ENCODE results near the gene TAGLN. TPM values are rescaled to one million over a fixed set of nuclear protein-coding genes. Genes with fewer than 3 reads are reported as not detected.

The TAGLN gene
- polyA plus RNA-seq, 2 of the 4 experiments (the other 2 are of a cell fraction) = 43.2 to 287 TPM

DNA sequence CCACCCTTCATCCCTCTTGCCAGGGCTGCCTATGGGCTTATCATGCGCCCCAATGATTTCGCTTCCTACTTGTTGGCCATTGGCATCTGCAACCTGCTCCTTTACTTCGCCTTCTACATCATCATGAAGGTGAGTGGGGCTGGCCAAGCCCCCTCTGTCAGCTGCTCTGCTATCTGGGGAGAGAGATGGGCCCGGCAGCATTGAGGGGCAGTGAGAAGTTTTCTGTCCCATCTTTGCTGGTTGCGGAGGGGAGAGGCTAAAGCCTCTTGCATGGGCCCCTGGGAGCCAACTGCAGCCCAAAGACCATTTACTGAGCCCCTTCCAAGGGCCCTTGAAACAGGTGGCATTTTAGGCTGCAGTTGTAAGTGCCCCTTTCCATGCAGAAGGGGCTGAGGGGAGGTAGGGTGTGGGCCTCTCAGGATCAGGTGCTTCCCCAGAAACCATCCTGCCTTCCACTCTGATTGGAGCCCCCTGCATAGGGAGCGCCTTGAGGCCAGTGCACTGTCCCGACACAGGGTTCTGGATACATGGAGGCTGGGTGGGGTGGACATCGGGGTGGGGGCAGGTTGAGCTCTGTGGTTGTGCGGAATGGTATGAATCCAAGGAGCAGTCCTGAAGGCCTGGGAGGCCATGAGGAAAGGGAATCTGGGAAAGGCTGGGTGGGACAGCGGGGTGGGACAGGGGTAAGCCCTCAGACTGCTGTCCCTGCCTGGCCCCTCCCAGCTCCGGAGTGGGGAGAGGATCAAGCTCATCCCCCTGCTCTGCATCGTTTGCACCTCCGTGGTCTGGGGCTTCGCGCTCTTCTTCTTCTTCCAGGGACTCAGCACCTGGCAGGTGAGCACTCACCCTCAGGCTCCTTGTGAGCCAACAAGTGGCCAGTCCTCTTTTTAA lies 5.8 kb upstream of the TAGLN start:
- ChIA-PET CTCF (interaction anchor here (0.6 to 2.2 kb wide), 4 partner anchors 8 to 33 kb away, joined by 3 to 9 read pairs (median 7); no protein-coding TSS in a partner anchor), POLR2A (no interaction called here)
- TF ChIP-seq CHD2 (IDR thresholded peaks at IDR 0.05; ENCODE audit: low read length, partially characterized antibody) = no peak
- no peak for TF ChIP-seq RCOR1 (IDR thresholded peaks at IDR 0.05; ENCODE audit: low read depth, low read length)
- TF ChIP-seq, protein P1, sequence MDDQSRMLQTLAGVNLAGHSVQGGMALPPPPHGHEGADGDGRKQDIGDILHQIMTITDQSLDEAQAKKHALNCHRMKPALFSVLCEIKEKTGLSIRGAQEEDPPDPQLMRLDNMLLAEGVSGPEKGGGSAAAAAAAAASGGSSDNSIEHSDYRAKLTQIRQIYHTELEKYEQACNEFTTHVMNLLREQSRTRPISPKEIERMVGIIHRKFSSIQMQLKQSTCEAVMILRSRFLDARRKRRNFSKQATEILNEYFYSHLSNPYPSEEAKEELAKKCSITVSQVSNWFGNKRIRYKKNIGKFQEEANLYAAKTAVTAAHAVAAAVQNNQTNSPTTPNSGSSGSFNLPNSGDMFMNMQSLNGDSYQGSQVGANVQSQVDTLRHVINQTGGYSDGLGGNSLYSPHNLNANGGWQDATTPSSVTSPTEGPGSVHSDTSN (IDR thresholded peaks at IDR 0.05) = no peak
- no peak for TF ChIP-seq SMC3 (IDR thresholded peaks at IDR 0.05)
- no peak for DNase-seq (ENCODE audit: low read depth in 1 of 2, low spot score in 1 of 2)
- no peak for FAIRE-seq
- Histone ChIP-seq H3K4me1 (peaks cover 6% of the 10 kb centered on the region), H3K4me2 (no peak overlapping the region), H3K9me3 (no peaks in the 10 kb centered on the region), H3K4me3 (no peak overlapping the region), H3K27ac (no peak overlapping the region)
- WGBS (ENCODE audit: missing lambda C conversion rate) = 87% methylated on average over 11 of the region's 15 CpGs
- no peak for ATAC-seq

DNA sequence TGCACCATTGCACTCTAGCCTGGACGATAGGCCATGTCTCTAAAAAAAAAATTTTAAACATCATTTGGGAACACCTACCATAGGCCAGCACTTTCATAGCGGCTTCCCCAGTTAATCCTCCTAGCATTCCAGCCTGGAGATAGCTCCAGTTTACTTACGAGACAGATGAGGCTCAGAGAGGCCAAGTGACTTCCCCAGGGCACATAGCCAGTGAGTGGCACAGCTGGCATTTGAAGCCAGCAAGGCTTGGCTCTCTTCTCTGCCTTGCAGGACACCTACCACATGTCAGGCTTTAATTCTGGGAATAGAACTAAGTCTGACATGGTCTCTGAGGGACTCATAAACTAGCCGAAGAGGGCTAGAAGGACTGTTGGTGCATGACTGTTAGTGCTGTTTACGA lies 4.9 kb upstream of the TAGLN start:
- TF ChIP-seq RARB (CRISPR knock-in tag; IDR thresholded peaks at IDR 0.05) = no peak
- TF ChIP-seq CHD2 (IDR thresholded peaks at IDR 0.05; ENCODE audit: low read length, partially characterized antibody) = no peak
- TF ChIP-seq, protein P2, sequence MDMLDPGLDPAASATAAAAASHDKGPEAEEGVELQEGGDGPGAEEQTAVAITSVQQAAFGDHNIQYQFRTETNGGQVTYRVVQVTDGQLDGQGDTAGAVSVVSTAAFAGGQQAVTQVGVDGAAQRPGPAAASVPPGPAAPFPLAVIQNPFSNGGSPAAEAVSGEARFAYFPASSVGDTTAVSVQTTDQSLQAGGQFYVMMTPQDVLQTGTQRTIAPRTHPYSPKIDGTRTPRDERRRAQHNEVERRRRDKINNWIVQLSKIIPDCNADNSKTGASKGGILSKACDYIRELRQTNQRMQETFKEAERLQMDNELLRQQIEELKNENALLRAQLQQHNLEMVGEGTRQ (IDR thresholded peaks at IDR 0.05) = no peak
- TF ChIP-seq POLR2A (IDR thresholded peaks at IDR 0.05; ENCODE audit: low read length) = no peak
- TF ChIP-seq ZFP36 (IDR thresholded peaks at IDR 0.05; ENCODE audit: borderline replicate concordance, partially characterized antibody) = no peak
- TF ChIP-seq SREBF2 (IDR thresholded peaks at IDR 0.05) = no peak
- TF ChIP-seq ZC3H11A (IDR thresholded peaks at IDR 0.05) = no peak
- TF ChIP-seq HDAC2 (IDR thresholded peaks at IDR 0.05) = no peak
- no peak for TF ChIP-seq HOXA7 (CRISPR knock-in tag; IDR thresholded peaks at IDR 0.05)
- TF ChIP-seq, protein P3, sequence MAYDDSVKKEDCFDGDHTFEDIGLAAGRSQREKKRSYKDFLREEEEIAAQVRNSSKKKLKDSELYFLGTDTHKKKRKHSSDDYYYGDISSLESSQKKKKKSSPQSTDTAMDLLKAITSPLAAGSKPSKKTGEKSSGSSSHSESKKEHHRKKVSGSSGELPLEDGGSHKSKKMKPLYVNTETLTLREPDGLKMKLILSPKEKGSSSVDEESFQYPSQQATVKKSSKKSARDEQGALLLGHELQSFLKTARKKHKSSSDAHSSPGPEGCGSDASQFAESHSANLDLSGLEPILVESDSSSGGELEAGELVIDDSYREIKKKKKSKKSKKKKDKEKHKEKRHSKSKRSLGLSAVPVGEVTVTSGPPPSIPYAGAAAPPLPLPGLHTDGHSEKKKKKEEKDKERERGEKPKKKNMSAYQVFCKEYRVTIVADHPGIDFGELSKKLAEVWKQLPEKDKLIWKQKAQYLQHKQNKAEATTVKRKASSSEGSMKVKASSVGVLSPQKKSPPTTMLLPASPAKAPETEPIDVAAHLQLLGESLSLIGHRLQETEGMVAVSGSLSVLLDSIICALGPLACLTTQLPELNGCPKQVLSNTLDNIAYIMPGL (CRISPR knock-in tag; IDR thresholded peaks at IDR 0.05; ENCODE audit: borderline replicate concordance) = no peak
- TF ChIP-seq EHMT2 (IDR thresholded peaks at IDR 0.05; ENCODE audit: low read depth) = no peak
- TF ChIP-seq ZNF302 (CRISPR knock-in tag; IDR thresholded peaks at IDR 0.05) = no peak
- CTCF ChIA-PET = interaction anchor here (0.6 to 2.2 kb wide), 3 partner anchors 9 to 32 kb away, joined by 6 to 9 read pairs (median 8); no protein-coding TSS in a partner anchor
- POLR2A ChIA-PET = no interaction called here
- Histone ChIP-seq H3K4me2 (no peak overlapping the region), H3K4me3 (no peak overlapping the region), H3K9me3 (no peaks in the 10 kb centered on the region), H3K27ac (no peak overlapping the region), H3K4me1 (peaks cover 15% of the 10 kb centered on the region)
- FAIRE-seq (no peak), DNase-seq (ENCODE audit: low read depth in 1 of 2, low spot score in 1 of 2) (no peak), ATAC-seq (no peak)
- 78% methylated on average over 5 of the region's 5 CpGs for WGBS (ENCODE audit: missing lambda C conversion rate)

DNA sequence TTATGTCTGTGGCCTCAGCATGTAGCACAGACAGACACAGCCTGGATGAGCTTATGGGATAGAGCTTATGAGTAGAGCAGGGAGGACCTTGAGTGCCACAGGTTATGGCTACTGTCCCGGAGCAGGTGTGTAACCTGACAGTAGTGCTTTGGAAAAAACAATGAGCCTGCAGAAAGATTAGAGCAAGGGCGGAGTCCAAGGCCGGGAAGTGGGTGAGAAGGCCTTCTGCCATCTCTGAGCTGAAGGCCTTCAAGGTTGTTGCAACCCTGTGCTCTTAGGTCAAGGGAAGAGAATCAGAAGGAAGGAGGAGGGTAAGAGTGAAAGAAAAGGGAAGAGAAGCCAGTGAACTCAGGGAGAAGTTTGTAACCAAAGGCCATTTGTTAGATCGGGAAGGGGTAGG lies 3.9 kb upstream of the TAGLN start:
- 86% methylated on average over 4 of the region's 4 CpGs for WGBS (ENCODE audit: missing lambda C conversion rate)
- DNase-seq (ENCODE audit: low read depth in 1 of 2, low spot score in 1 of 2) (no peak), ATAC-seq (no peak), FAIRE-seq (no peak)
- no peak overlapping the region for H3K4me3 ChIP-seq
- POLR2A ChIA-PET = no interaction called here
- H3K4me1 ChIP-seq = peaks cover 21% of the 10 kb centered on the region
- CTCF ChIA-PET = interaction anchor here (1.1 to 2.2 kb wide), 3 partner anchors 12 to 31 kb away, joined by 3 to 9 read pairs (median 8); no protein-coding TSS in a partner anchor
- H3K4me2 ChIP-seq = no peak overlapping the region
- no peak for TF ChIP-seq ZNF302 (CRISPR knock-in tag; IDR thresholded peaks at IDR 0.05)
- no peak for TF ChIP-seq TFCP2L1 (CRISPR knock-in tag; IDR thresholded peaks at IDR 0.05)
- no peak for TF ChIP-seq FOSL2 (IDR thresholded peaks at IDR 0.05)
- TF ChIP-seq FOSL2 (CRISPR knock-in tag; IDR thresholded peaks at IDR 0.05) = no peak
- TF ChIP-seq, protein P4, sequence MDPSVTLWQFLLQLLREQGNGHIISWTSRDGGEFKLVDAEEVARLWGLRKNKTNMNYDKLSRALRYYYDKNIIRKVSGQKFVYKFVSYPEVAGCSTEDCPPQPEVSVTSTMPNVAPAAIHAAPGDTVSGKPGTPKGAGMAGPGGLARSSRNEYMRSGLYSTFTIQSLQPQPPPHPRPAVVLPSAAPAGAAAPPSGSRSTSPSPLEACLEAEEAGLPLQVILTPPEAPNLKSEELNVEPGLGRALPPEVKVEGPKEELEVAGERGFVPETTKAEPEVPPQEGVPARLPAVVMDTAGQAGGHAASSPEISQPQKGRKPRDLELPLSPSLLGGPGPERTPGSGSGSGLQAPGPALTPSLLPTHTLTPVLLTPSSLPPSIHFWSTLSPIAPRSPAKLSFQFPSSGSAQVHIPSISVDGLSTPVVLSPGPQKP (IDR thresholded peaks at IDR 0.05; ENCODE audit: low read depth, low read length) = no peak
- TF ChIP-seq HOXB13 (CRISPR knock-in tag; IDR thresholded peaks at IDR 0.05; ENCODE audit: low read depth) = no peak
- H3K9me3 ChIP-seq = no peaks in the 10 kb centered on the region
- H3K27ac ChIP-seq = no peak overlapping the region

All from A549 (cell line).